ENCODE data around the gene MYO9B.

The MYO9B gene

GRCh38 chr19:17061691-17062090 is 13.9 kb upstream of the MYO9B start:
- DNase-seq (ENCODE audit: low read depth): no peak

- DNase-seq (ENCODE audit: low read depth): no peak
These were observed 12.1 kb upstream of the MYO9B start for GRCh38 chr19:17063428-17063827.

GRCh38 chr19:17069193-17069592 is 6.4 kb upstream of the MYO9B start:
- DNase-seq (ENCODE audit: low read depth): no peak

GRCh38 chr19:17070421-17070820 is 5.2 kb upstream of the MYO9B start:
- no peak for DNase-seq (ENCODE audit: low read depth)

GRCh38 chr19:17070912-17071311 is 4.7 kb upstream of the MYO9B start:
- DNase-seq (ENCODE audit: low read depth): no peak

GRCh38 chr19:17073869-17074633 is 1.5 kb upstream of the MYO9B start:
- DNase-seq (ENCODE audit: low read depth): no peak

- DNase-seq (ENCODE audit: low read depth): no peak
These were observed 943 bp upstream of the MYO9B start for GRCh38 chr19:17074634-17075034.

- no peak for DNase-seq (ENCODE audit: low read depth)
These were observed 426 bp downstream of the MYO9B start for GRCh38 chr19:17075864-17076542.

GRCh38 chr19:17076543-17076991 is 990 bp downstream of the MYO9B start:
- no peak for DNase-seq (ENCODE audit: low read depth)

- DNase-seq (ENCODE audit: low read depth): no peak
These were observed 2.0 kb downstream of the MYO9B start for GRCh38 chr19:17077447-17078028.

- no peak for DNase-seq (ENCODE audit: low read depth)
These were observed 2.7 kb downstream of the MYO9B start for GRCh38 chr19:17078036-17078919.

- no peak for DNase-seq (ENCODE audit: low read depth)
These were observed 3.5 kb downstream of the MYO9B start for GRCh38 chr19:17078920-17079709.

GRCh38 chr19:17079710-17080439 is 4.3 kb downstream of the MYO9B start:
- DNase-seq (ENCODE audit: low read depth): peak; percentile 98

- no peak for DNase-seq (ENCODE audit: low read depth)
These were observed 4.8 kb downstream of the MYO9B start for GRCh38 chr19:17080440-17080801.

- DNase-seq (ENCODE audit: low read depth): no peak
These were observed 6.4 kb downstream of the MYO9B start for GRCh38 chr19:17081672-17082630.

GRCh38 chr19:17086120-17086519 is 10.5 kb downstream of the MYO9B start:
- no peak for DNase-seq (ENCODE audit: low read depth)

- no peak for DNase-seq (ENCODE audit: low read depth)
These were observed 11.3 kb downstream of the MYO9B start for GRCh38 chr19:17086834-17087233.

GRCh38 chr19:17088552-17088951 is 13.0 kb downstream of the MYO9B start:
- DNase-seq (ENCODE audit: low read depth): no peak

- DNase-seq (ENCODE audit: low read depth): no peak
These were observed 15.0 kb downstream of the MYO9B start for GRCh38 chr19:17090583-17090982.

Measured in GM04503 (cell line).